ENCODE data around the gene GNAI3.

DNA sequence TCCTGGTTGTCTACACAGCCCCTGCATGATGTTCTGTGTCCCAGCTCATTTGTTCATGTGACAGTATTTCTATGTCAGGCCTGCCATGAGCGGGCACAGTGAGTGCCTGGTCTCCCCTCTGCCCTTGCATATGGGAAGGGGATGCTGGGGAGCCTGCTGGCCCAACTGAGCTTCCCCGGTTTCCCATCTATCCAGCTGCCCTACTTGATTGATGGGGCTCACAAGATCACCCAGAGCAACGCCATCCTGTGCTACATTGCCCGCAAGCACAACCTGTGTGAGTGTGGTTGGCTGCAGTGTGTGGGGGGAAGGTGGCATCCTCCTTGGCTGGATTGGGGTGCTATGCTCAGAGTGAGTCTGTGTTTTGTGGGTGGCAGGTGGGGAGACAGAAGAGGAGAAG lies 109.0 kb downstream of the GNAI3 start:
- TF ChIP-seq, protein P1, sequence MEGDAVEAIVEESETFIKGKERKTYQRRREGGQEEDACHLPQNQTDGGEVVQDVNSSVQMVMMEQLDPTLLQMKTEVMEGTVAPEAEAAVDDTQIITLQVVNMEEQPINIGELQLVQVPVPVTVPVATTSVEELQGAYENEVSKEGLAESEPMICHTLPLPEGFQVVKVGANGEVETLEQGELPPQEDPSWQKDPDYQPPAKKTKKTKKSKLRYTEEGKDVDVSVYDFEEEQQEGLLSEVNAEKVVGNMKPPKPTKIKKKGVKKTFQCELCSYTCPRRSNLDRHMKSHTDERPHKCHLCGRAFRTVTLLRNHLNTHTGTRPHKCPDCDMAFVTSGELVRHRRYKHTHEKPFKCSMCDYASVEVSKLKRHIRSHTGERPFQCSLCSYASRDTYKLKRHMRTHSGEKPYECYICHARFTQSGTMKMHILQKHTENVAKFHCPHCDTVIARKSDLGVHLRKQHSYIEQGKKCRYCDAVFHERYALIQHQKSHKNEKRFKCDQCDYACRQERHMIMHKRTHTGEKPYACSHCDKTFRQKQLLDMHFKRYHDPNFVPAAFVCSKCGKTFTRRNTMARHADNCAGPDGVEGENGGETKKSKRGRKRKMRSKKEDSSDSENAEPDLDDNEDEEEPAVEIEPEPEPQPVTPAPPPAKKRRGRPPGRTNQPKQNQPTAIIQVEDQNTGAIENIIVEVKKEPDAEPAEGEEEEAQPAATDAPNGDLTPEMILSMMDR (IDR thresholded peaks at IDR 0.05; ENCODE audit: insufficient read depth, low read length, poor library complexity, severe bottlenecking) = no peak
- no peak for TF ChIP-seq EZH2phosphoT487 (conservative IDR thresholded peaks at IDR 0.05; ENCODE audit: low read length)

Measured in SU-DHL-6 (cell line).